Measurements from ENCODE around the gene DNAH3.

- no peak for TF ChIP-seq CTCF (IDR thresholded peaks at IDR 0.05)
- no peak for TF ChIP-seq POLR2A (IDR thresholded peaks at IDR 0.05)
Measured at GRCh38 chr16:20928774-20929411, 221.8 kb downstream of the DNAH3 start.

Measured in testis (tissue), 2 donors.